Neural progenitor cell (in vitro differentiated cells): ENCODE results near the gene RYR3. TPM values are rescaled to one million over a fixed set of nuclear protein-coding genes. Genes with fewer than 3 reads are reported as not detected.
A peak's percentile ranks its signal among the peaks of the same experiment; 100 is the strongest.

Experiments used
- DNase-seq: peaks from one replicate; pipeline ENCODE4 v3.0.0-alpha.2; 2016; ENCODE audit warnings: low spot score
- H2AFZ ChIP-seq: fragments of 200-600 bp; sonication (generic); replicated peaks from 2 replicates; pipeline ENCODE4 v1.6.1; 2016; ENCODE audit warnings: antibody characterized with exemption
- H3F3A ChIP-seq: fragments of 200-600 bp; sonication (generic); 2 replicates; pipeline ENCODE4 v1.6.1; 2016; ENCODE audit warnings: antibody characterized with exemption, low read depth
- H3K27ac ChIP-seq: fragments of 200-600 bp; sonication (generic); 2 replicates; pipeline ENCODE4 v1.5.1; 2016; ENCODE audit warnings: mild to moderate bottlenecking
- H3K27me3 ChIP-seq: fragments of 200-600 bp; sonication (generic); 2 replicates; pipeline ENCODE4 v1.6.1; 2016; ENCODE audit warnings: mild to moderate bottlenecking, moderate library complexity
- H3K36me3 ChIP-seq: fragments of 200-600 bp; sonication (generic); 2 replicates; pipeline ENCODE4 v1.5.1; 2016
- H3K4me1 ChIP-seq: fragments of 200-600 bp; sonication (generic); 2 replicates; pipeline ENCODE4 v1.6.1; 2016; ENCODE audit warnings: mixed run types
- H3K4me2 ChIP-seq: fragments of 200-600 bp; sonication (generic); 2 replicates; pipeline ENCODE4 v1.6.1; 2016
- H3K4me3 ChIP-seq: fragments of 200-600 bp; sonication (generic); 2 replicates; pipeline ENCODE4 v1.5.1; 2016
- H3K79me2 ChIP-seq: fragments of 200-600 bp; sonication (generic); 2 replicates; pipeline ENCODE4 v1.6.1; 2016; ENCODE audit warnings: low read depth
- H3K9ac ChIP-seq: fragments of 200-600 bp; sonication (generic); 2 replicates; pipeline ENCODE4 v1.6.1; 2016
- H3K9me3 ChIP-seq: fragments of 200-600 bp; sonication (generic); 2 replicates; pipeline ENCODE4 v1.5.1; 2016; ENCODE audit warnings: low read depth
- H4K20me1 ChIP-seq: fragments of 200-600 bp; sonication (generic); 2 replicates; pipeline ENCODE4 v1.6.1; 2016; ENCODE audit warnings: low read depth
- H3K27ac Mint-ChIP-seq: 3 replicates; pipeline ENCODE4 v1.8.0; 2021; ENCODE audit warnings: mixed read lengths
- H3K27me3 Mint-ChIP-seq: 2 replicates; pipeline ENCODE4 v1.8.0; 2022; ENCODE audit warnings: low read depth, mild to moderate bottlenecking, inconsistent platforms, moderate library complexity, mixed read lengths; ENCODE audit not compliant: insufficient read depth
- H3K36me3 Mint-ChIP-seq: 3 replicates; pipeline ENCODE4 v1.8.0; 2021; ENCODE audit warnings: mixed read lengths
- H3K4me1 Mint-ChIP-seq: 3 replicates; pipeline ENCODE4 v1.8.0; 2021; ENCODE audit warnings: mixed read lengths
- H3K4me3 Mint-ChIP-seq: 3 replicates; pipeline ENCODE4 v1.8.0; 2021; ENCODE audit warnings: mild to moderate bottlenecking, moderate library complexity, mixed read lengths
- H3K9me3 Mint-ChIP-seq: 3 replicates; pipeline ENCODE4 v1.8.0; 2020; ENCODE audit warnings: mixed read lengths
- EZH2 ChIP-seq: fragments of 200-600 bp; sonication (generic); IDR thresholded peaks from 2 replicates; pipeline ENCODE4 v1.6.1; 2017; ENCODE audit warnings: antibody characterized with exemption, mild to moderate bottlenecking, moderate library complexity
- EZH2phosphoT487 ChIP-seq: fragments of 200-600 bp; sonication (generic); IDR thresholded peaks from 2 replicates; pipeline ENCODE4 v1.6.1; 2017; ENCODE audit warnings: antibody characterized with exemption
- total RNA-seq: library from RNA; depleted of rRNA; stranded (reverse); fragments of >200 nt; gene quantifications from 2 replicates; pipeline ENCODE4 v1.2.3, GENCODE V29; 2015; ENCODE audit warnings: low replicate concordance
- TF ChIP-seq, protein P1 (sequence below): fragments of 200-600 bp; sonication (generic); IDR thresholded peaks from 2 replicates; pipeline ENCODE4 v1.5.1; 2017; ENCODE audit warnings: antibody characterized with exemption, mild to moderate bottlenecking

RYR3 gene
- total RNA-seq, 1 donor from 2014 or later = 2.1 TPM

DNA sequence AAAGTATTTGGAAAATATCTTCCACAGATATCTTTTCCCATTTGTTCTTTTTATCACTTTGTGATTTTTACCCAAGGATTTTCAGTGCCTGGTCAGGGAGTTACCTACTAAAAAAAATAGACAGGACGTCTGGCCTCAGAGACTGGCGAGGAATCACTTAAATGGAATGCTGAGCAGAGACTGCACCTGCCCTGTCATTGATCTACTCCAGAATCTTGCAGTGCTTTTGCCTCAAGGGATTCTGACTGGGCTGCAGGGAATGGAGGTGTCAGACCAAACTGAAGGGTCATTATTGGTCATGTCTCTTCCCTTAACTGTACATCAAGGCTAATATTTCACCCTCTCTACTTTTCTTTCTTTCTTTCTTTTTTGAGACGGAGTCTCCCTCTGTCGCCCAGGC, 12.1 kb upstream of the RYR3 start:
- Mint-ChIP-seq H3K36me3 (no peaks in the 10 kb centered on the region), H3K9me3 (peaks cover 5% of the 10 kb centered on the region), H3K27me3 (no peaks in the 10 kb centered on the region), H3K4me1 (peaks cover under 1% of the 10 kb centered on the region), H3K27ac (no peak overlapping the region), H3K4me3 (no peak overlapping the region)
- Histone ChIP-seq H3F3A (no peaks in the 10 kb centered on the region), H3K36me3 (no peaks in the 10 kb centered on the region), H3K4me2 (no peak overlapping the region), H3K9me3 (no peaks in the 10 kb centered on the region), H3K27ac (no peak overlapping the region), H2AFZ (no peak overlapping the region), H3K79me2 (no peaks in the 10 kb centered on the region), H3K27me3 (no peaks in the 10 kb centered on the region), H3K4me3 (no peak overlapping the region), H4K20me1 (no peaks in the 10 kb centered on the region), H3K4me1 (peaks cover 1% of the 10 kb centered on the region), H3K9ac (no peak overlapping the region)
- TF ChIP-seq EZH2phosphoT487 (no peak), EZH2 (no peak)
- TF ChIP-seq, protein P1, sequence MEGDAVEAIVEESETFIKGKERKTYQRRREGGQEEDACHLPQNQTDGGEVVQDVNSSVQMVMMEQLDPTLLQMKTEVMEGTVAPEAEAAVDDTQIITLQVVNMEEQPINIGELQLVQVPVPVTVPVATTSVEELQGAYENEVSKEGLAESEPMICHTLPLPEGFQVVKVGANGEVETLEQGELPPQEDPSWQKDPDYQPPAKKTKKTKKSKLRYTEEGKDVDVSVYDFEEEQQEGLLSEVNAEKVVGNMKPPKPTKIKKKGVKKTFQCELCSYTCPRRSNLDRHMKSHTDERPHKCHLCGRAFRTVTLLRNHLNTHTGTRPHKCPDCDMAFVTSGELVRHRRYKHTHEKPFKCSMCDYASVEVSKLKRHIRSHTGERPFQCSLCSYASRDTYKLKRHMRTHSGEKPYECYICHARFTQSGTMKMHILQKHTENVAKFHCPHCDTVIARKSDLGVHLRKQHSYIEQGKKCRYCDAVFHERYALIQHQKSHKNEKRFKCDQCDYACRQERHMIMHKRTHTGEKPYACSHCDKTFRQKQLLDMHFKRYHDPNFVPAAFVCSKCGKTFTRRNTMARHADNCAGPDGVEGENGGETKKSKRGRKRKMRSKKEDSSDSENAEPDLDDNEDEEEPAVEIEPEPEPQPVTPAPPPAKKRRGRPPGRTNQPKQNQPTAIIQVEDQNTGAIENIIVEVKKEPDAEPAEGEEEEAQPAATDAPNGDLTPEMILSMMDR = no peak
- DNase-seq = no peak

DNA sequence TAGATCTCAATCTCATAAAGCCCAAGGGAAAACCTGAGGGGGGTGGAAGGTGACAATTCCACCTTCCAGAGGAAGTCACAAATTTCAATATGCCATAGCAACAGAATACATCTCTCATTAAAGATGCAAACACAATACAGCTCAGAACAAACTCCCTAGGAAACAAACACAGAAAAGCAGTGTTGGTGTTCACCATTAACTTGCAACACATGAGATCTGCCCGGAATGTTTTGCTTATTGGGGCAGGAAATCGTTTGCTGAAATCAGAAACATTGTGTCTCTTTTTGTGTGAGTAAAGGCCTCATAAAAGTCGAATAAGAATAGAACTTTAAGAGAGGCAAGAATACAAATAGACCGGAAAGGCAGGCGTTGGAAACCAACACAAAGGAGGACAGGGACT, 5.8 kb upstream of the RYR3 start:
- Histone ChIP-seq H3K27ac (no peak overlapping the region), H3K9me3 (no peaks in the 10 kb centered on the region), H4K20me1 (no peaks in the 10 kb centered on the region), H2AFZ (no peak overlapping the region), H3K36me3 (no peaks in the 10 kb centered on the region), H3K4me3 (no peak overlapping the region), H3K27me3 (peaks cover 11% of the 10 kb centered on the region), H3K79me2 (no peaks in the 10 kb centered on the region), H3K4me2 (no peak overlapping the region), H3K9ac (no peak overlapping the region), H3F3A (no peaks in the 10 kb centered on the region), H3K4me1 (peaks cover 26% of the 10 kb centered on the region)
- H3K27ac Mint-ChIP-seq = peak overlapping the region; percentile 30
- TF ChIP-seq, protein P1 = no peak
- TF ChIP-seq EZH2 = no peak
- no peak for TF ChIP-seq EZH2phosphoT487
- H3K4me3 Mint-ChIP-seq = no peak overlapping the region
- H3K4me1 Mint-ChIP-seq = peaks cover 10% of the 10 kb centered on the region
- H3K9me3 Mint-ChIP-seq = peaks cover 9% of the 10 kb centered on the region
- no peaks in the 10 kb centered on the region for H3K36me3 Mint-ChIP-seq
- DNase-seq = no peak
- H3K27me3 Mint-ChIP-seq = peaks cover 3% of the 10 kb centered on the region

DNA sequence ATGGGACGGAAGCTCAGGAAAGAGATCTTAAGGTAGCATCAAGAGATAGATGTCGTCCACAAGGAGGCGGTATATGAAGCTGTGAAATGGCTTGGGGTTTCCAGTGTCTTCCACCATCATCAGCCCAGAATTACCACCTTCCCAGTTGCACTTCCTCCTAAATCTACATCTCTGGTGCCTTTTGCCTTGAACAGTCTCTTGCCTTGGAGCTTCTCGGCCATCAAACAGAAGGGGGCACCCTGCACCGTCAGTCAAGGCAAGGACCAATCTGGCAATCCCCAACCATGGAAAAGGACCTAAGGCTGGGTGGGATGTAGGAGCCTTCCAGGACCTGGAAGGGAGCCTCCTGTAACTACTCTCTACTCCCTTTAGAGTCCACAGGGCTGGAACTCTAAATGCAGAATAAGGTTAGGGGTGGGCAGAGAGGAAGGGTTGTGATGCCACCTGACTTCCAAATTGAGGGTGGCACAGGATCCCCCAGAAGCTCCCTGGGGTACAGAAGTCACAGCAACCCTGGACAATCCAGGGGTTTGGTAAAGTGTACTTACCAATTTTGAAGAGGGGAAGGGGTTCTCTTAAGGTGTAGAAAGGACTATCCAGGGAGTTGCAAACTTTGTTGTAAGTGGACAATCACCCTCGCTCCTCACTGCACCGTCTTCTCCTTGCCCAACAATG, 1.0 kb upstream of the RYR3 start:
- no peak overlapping the region for H3K9ac ChIP-seq
- peak overlapping the region; percentile 89 for H2AFZ ChIP-seq
- H3K27ac ChIP-seq = no peak overlapping the region
- H3K27ac Mint-ChIP-seq = no peak overlapping the region
- H3F3A ChIP-seq = no peaks in the 10 kb centered on the region
- H3K79me2 ChIP-seq = no peaks in the 10 kb centered on the region
- H3K9me3 ChIP-seq = no peaks in the 10 kb centered on the region
- TF ChIP-seq EZH2 = no peak
- TF ChIP-seq, protein P1 = peak; percentile 57
- H3K4me2 ChIP-seq = peak overlapping the region; percentile 93
- H3K4me1 ChIP-seq = peaks cover 13% of the 10 kb centered on the region
- peak overlapping the region; percentile 62 for H3K4me3 ChIP-seq
- no peaks in the 10 kb centered on the region for H4K20me1 ChIP-seq
- DNase-seq = peak; percentile 64
- H3K36me3 ChIP-seq = no peaks in the 10 kb centered on the region
- peak overlapping the region; percentile 83 for H3K4me3 Mint-ChIP-seq
- no peaks in the 10 kb centered on the region for H3K36me3 Mint-ChIP-seq
- H3K4me1 Mint-ChIP-seq = peaks cover 15% of the 10 kb centered on the region
- H3K27me3 ChIP-seq = peaks cover 53% of the 10 kb centered on the region
- peaks cover 4% of the 10 kb centered on the region for H3K9me3 Mint-ChIP-seq
- H3K27me3 Mint-ChIP-seq = peaks cover 24% of the 10 kb centered on the region
